ENCODE measurements around the gene ODF2L. TPM values are rescaled to one million over a fixed set of nuclear protein-coding genes. Genes with fewer than 3 reads are reported as not detected.

ODF2L gene
- total and polyA plus RNA-seq, 7 donors, result 2.9 to 6.1 (median 4.3) TPM

DNA sequence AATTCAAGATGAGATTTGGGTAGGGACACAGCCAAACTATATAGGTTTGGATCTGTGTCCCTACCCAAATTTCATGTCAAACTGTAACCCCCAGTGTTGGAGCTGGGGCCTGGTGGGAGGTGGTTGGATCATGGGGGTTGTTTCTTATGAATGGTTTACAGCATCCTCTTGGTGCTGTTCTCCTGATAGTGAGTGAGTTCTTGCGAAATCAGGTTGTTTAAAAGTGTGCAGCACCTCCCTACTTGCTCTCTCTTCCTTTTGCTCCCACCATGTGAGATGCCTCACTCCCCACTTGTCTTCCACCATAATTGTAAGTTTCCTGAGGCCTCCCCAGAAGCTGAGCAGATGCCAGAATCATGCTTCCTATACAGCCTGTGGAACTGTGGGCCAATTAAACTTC lies 17.3 kb downstream of the ODF2L start:
- intact Hi-C loops (cut with DNase I), result loop anchor here in 1 of 2 donors (2.0 to 10.0 kb wide), 2 partner anchors 130 to 706 kb away; no protein-coding TSS in a partner anchor
- no peaks in the 10 kb centered on the region for H3K9me3 ChIP-seq

DNA sequence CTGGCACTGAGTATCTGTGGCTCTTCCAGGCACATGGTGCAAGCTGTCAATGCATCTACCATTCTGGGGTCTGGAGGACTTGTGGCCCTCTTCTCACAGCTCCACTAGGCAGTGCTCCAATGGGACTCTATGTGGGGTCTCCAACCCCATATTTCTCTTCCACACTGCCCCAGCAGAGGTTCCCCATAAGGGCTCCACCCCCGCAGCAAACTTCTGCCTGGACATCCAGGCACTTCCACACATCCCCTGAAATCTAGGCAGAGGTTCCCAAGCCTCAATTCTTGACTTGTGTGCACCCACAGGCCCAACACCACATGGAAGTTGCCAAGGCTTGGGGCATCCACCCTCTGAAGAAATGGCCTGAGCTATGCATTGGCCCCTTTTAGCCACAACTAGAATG lies 18.8 kb downstream of the ODF2L start:
- Histone ChIP-seq H3K4me1 (no peaks in the 10 kb centered on the region), H3K9me3 (no peaks in the 10 kb centered on the region), H3K36me3 (ENCODE audit: insufficient read depth in 1 of 2, low read depth in 1 of 2) (peaks cover 0 to 14% of the 10 kb centered on the region in 2 donors), H3K27ac (no peak overlapping the region), H3K27me3 (ENCODE audit: insufficient read depth in 3 of 3, low read length in 2 of 3) (no peaks in the 10 kb centered on the region), H3K4me3 (no peak overlapping the region)
- ATAC-seq (no peak), DNase-seq (no peak)
- intact Hi-C loops (cut with DNase I), result loop anchor here in 1 of 2 donors (10.0 kb wide), 1 partner anchor 707 kb away; no protein-coding TSS in a partner anchor
- TF ChIP-seq, protein P1, sequence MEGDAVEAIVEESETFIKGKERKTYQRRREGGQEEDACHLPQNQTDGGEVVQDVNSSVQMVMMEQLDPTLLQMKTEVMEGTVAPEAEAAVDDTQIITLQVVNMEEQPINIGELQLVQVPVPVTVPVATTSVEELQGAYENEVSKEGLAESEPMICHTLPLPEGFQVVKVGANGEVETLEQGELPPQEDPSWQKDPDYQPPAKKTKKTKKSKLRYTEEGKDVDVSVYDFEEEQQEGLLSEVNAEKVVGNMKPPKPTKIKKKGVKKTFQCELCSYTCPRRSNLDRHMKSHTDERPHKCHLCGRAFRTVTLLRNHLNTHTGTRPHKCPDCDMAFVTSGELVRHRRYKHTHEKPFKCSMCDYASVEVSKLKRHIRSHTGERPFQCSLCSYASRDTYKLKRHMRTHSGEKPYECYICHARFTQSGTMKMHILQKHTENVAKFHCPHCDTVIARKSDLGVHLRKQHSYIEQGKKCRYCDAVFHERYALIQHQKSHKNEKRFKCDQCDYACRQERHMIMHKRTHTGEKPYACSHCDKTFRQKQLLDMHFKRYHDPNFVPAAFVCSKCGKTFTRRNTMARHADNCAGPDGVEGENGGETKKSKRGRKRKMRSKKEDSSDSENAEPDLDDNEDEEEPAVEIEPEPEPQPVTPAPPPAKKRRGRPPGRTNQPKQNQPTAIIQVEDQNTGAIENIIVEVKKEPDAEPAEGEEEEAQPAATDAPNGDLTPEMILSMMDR (IDR thresholded peaks at IDR 0.05), result no peak
- WGBS, 3 donors, result 98 to 100% (median 100%) methylated on average over 1 of the region's 1 CpG

More for the DNA sequence above, 17.3 kb downstream of the ODF2L start:
- H3K27me3 ChIP-seq (ENCODE audit: insufficient read depth in 3 of 3, low read length in 2 of 3), result no peaks in the 10 kb centered on the region
- ATAC-seq, result no peak
- H3K27ac ChIP-seq, result no peak overlapping the region
- WGBS, 3 donors, result 100% methylated on average over 1 of the region's 1 CpG
- no peaks in the 10 kb centered on the region for H3K4me1 ChIP-seq
- no peak overlapping the region for H3K4me3 ChIP-seq
- TF ChIP-seq, protein P1 (IDR thresholded peaks at IDR 0.05), result no peak
- no peak for DNase-seq
- peaks cover 0 to 14% of the 10 kb centered on the region in 2 donors for H3K36me3 ChIP-seq (ENCODE audit: insufficient read depth in 1 of 2, low read depth in 1 of 2)

DNA sequence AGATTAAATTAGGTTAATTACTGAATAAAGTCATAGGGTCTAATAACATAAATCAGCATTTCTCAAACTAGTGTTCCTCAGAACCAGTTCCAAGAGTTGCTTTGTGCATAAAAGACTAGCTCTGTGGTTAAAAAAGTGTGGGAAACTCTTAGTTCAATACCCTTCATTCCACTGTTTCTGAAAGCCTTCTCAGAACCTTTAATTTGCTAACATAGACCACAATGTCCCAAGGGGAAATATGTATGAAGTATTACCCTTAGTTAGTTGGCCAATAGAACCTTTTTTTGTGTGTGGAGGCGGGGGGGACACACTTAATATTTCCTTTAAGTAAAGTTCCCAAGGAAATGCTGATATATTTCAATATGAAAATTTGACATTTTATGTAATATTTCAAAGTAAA lies 20.4 kb downstream of the ODF2L start:
- intact Hi-C loops (cut with DNase I), result loop anchor here in 1 of 2 donors (10.0 kb wide), 1 partner anchor 709 kb away; no protein-coding TSS in a partner anchor
- Histone ChIP-seq H3K27me3 (ENCODE audit: insufficient read depth in 3 of 3, low read length in 2 of 3) (no peaks in the 10 kb centered on the region), H3K4me1 (no peaks in the 10 kb centered on the region), H3K36me3 (ENCODE audit: insufficient read depth in 1 of 2, low read depth in 1 of 2) (peaks cover 0 to 23% of the 10 kb centered on the region in 2 donors), H3K9me3 (no peaks in the 10 kb centered on the region), H3K27ac (no peak overlapping the region), H3K4me3 (no peak overlapping the region)
- WGBS, 3 donors, result 93 to 97% (median 96%) methylated on average over 1 of the region's 1 CpG
- ATAC-seq (no peak), DNase-seq (no peak)
- TF ChIP-seq, protein P1 (IDR thresholded peaks at IDR 0.05), result no peak

DNA sequence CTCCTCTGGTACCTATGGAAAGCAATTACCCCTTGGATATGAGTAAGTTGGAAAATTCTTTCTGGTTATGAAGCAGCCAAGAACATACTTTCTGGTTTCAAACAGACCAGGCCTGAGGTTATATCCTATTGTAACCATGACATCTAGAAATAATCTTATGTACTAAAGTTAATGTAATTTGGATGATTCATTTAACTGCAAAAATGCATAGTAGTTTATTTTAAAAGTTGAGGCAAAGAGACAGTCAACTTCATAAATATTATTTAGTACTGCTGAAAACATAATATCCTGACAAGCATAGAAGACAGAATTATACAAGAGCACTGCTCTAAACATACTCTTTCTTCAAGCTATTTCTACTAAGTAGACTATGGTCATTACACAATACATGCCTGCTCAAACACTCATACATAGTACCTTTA lies 25.5 kb downstream of the ODF2L start:
- Histone ChIP-seq H3K4me3 (no peak overlapping the region), H3K27me3 (ENCODE audit: insufficient read depth in 3 of 3, low read length in 2 of 3) (no peaks in the 10 kb centered on the region), H3K9me3 (no peaks in the 10 kb centered on the region), H3K36me3 (ENCODE audit: insufficient read depth in 1 of 2, low read depth in 1 of 2) (peaks cover 0 to 17% of the 10 kb centered on the region in 2 donors), H3K27ac (no peak overlapping the region), H3K4me1 (no peaks in the 10 kb centered on the region)
- DNase-seq, result no peak
- TF ChIP-seq, protein P1 (IDR thresholded peaks at IDR 0.05), result no peak
- no peak for ATAC-seq
- intact Hi-C loops (cut with DNase I), result loop anchor here in 1 of 2 donors (10.0 kb wide), 1 partner anchor 714 kb away; no protein-coding TSS in a partner anchor

DNA sequence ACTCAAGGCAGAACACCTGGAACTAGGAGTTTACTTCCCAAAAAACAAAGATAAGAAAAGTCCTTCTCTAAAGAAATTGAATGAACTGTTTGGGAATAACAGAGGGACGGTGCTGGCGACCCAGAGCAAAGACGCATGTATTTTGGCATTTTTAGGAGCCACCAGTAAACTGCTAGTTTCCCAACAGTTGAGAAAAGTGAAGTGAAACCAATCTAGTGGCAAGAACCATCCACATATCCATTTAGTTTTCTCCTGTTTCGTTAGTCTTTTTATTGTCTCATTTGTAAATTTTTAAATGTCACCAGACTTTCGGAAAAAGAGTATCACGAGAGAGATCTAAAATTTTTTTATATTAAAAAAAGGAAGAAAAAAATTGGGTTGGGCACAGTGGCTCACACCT lies 30.2 kb downstream of the ODF2L start:
- Histone ChIP-seq H3K27ac (no peak overlapping the region), H3K36me3 (ENCODE audit: insufficient read depth in 1 of 2, low read depth in 1 of 2) (peaks cover 0 to 2% of the 10 kb centered on the region in 2 donors), H3K4me3 (no peak overlapping the region), H3K27me3 (ENCODE audit: insufficient read depth in 3 of 3, low read length in 2 of 3) (no peaks in the 10 kb centered on the region), H3K4me1 (no peaks in the 10 kb centered on the region), H3K9me3 (no peaks in the 10 kb centered on the region)
- WGBS, 3 donors, result 92 to 93% (median 93%) methylated on average over 6 of the region's 6 CpGs
- intact Hi-C loops (cut with DNase I), result no loop called here
- ATAC-seq, result no peak
- no peak for DNase-seq
- TF ChIP-seq, protein P1 (IDR thresholded peaks at IDR 0.05), result no peak
